Glutamatergic neuron (in vitro differentiated cells): ENCODE measurements around the gene RGL3. TPM values are rescaled to one million over a fixed set of nuclear protein-coding genes. Genes with fewer than 3 reads are reported as not detected.
A peak's percentile ranks its signal among the peaks of the same experiment; 100 is the strongest.

Experiments used
- DNase-seq: peaks from one replicate; pipeline ENCODE4 v3.0.0; 2022
- H3K27ac Mint-ChIP-seq: one replicate; pipeline ENCODE4 v1.8.0; 2020; ENCODE audit warnings: mild to moderate bottlenecking, mixed read lengths, inconsistent platforms; ENCODE audit not compliant: unreplicated experiment
- H3K27me3 Mint-ChIP-seq: one replicate; pipeline ENCODE4 v1.8.0; 2020; ENCODE audit warnings: mild to moderate bottlenecking, moderate library complexity, mixed read lengths, inconsistent platforms; ENCODE audit not compliant: unreplicated experiment
- H3K36me3 Mint-ChIP-seq: one replicate; pipeline ENCODE4 v1.8.0; 2020; ENCODE audit warnings: mild to moderate bottlenecking, mixed read lengths, inconsistent platforms; ENCODE audit not compliant: unreplicated experiment
- H3K4me1 Mint-ChIP-seq: one replicate; pipeline ENCODE4 v1.8.0; 2020; ENCODE audit warnings: mild to moderate bottlenecking, low read depth, mixed read lengths, inconsistent platforms; ENCODE audit not compliant: unreplicated experiment
- H3K4me3 Mint-ChIP-seq: one replicate; pipeline ENCODE4 v1.8.0; 2020; ENCODE audit warnings: mild to moderate bottlenecking, mixed read lengths, inconsistent platforms; ENCODE audit not compliant: unreplicated experiment
- H3K9me3 Mint-ChIP-seq: one replicate; pipeline ENCODE4 v1.8.0; 2020; ENCODE audit warnings: mild to moderate bottlenecking, moderate library complexity, mixed read lengths, inconsistent platforms; ENCODE audit not compliant: unreplicated experiment
- CTCF ChIP-seq: fragments of 200-600 bp; sonication (generic); IDR thresholded peaks from one replicate; pipeline ENCODE4 v1.5.0; 2021; ENCODE audit not compliant: partially characterized antibody, unreplicated experiment
- total RNA-seq: library from RNA; stranded (reverse); fragmentation: NEBNext Ultra II Directional; extraction: Animal tissue kit (Norgen Biotek cat#: 25700); gene quantifications from one replicate; pipeline ENCODE4 v1.2.1, GENCODE V29; 2021; ENCODE audit not compliant: unreplicated experiment

The RGL3 gene
- total RNA-seq, 1 donor from 2014 or later = 0.66 TPM

- Mint-ChIP-seq H3K27ac (no peak overlapping the region), H3K36me3 (no peaks in the 10 kb centered on the region), H3K9me3 (peaks cover 8% of the 10 kb centered on the region), H3K27me3 (peaks cover 6% of the 10 kb centered on the region), H3K4me3 (no peak overlapping the region), H3K4me1 (peaks cover 16% of the 10 kb centered on the region)
- no peak for TF ChIP-seq CTCF
- no peak for DNase-seq
These were observed 54.7 kb downstream of the RGL3 start for GRCh38 chr19:11364296-11364904.

GRCh38 chr19:11363881-11364280, 55.2 kb downstream of the RGL3 start:
- peaks cover 8% of the 10 kb centered on the region for H3K9me3 Mint-ChIP-seq
- H3K36me3 Mint-ChIP-seq = no peaks in the 10 kb centered on the region
- peaks cover 6% of the 10 kb centered on the region for H3K27me3 Mint-ChIP-seq
- TF ChIP-seq CTCF = no peak
- H3K4me1 Mint-ChIP-seq = peaks cover 14% of the 10 kb centered on the region
- H3K27ac Mint-ChIP-seq = no peak overlapping the region
- H3K4me3 Mint-ChIP-seq = no peak overlapping the region
- no peak for DNase-seq

- H3K27me3 Mint-ChIP-seq = peaks cover 9% of the 10 kb centered on the region
- no peak for TF ChIP-seq CTCF
- H3K4me3 Mint-ChIP-seq = peak overlapping the region; percentile 73
- H3K9me3 Mint-ChIP-seq = peaks cover 5% of the 10 kb centered on the region
- peak; percentile 48 for DNase-seq
- peaks cover 14% of the 10 kb centered on the region for H3K4me1 Mint-ChIP-seq
- no peaks in the 10 kb centered on the region for H3K36me3 Mint-ChIP-seq
- peak overlapping the region; percentile 85 for H3K27ac Mint-ChIP-seq
These were observed 57.1 kb downstream of the RGL3 start for GRCh38 chr19:11361771-11362731.

GRCh38 chr19:11361037-11361770, 57.9 kb downstream of the RGL3 start:
- peak overlapping the region; percentile 72 for H3K27ac Mint-ChIP-seq
- peak; percentile 96 for DNase-seq
- peaks cover 5% of the 10 kb centered on the region for H3K9me3 Mint-ChIP-seq
- H3K27me3 Mint-ChIP-seq = peaks cover 11% of the 10 kb centered on the region
- H3K36me3 Mint-ChIP-seq = no peaks in the 10 kb centered on the region
- peak; percentile 18 for TF ChIP-seq CTCF
- peak overlapping the region; percentile 68 for H3K4me3 Mint-ChIP-seq
- H3K4me1 Mint-ChIP-seq = peaks cover 18% of the 10 kb centered on the region
